ENCODE results near the gene ICA1. TPM values are rescaled to one million over a fixed set of nuclear protein-coding genes. Genes with fewer than 3 reads are reported as not detected.
"Not testable (repeated sequence)": the region's sequence is repeated elsewhere in the genome, so short reads cannot be mapped to it uniquely, and the experiment has no call there.

ICA1 gene
- total RNA-seq, 1 donor from 2014 or later: 14.9 TPM

DNA sequence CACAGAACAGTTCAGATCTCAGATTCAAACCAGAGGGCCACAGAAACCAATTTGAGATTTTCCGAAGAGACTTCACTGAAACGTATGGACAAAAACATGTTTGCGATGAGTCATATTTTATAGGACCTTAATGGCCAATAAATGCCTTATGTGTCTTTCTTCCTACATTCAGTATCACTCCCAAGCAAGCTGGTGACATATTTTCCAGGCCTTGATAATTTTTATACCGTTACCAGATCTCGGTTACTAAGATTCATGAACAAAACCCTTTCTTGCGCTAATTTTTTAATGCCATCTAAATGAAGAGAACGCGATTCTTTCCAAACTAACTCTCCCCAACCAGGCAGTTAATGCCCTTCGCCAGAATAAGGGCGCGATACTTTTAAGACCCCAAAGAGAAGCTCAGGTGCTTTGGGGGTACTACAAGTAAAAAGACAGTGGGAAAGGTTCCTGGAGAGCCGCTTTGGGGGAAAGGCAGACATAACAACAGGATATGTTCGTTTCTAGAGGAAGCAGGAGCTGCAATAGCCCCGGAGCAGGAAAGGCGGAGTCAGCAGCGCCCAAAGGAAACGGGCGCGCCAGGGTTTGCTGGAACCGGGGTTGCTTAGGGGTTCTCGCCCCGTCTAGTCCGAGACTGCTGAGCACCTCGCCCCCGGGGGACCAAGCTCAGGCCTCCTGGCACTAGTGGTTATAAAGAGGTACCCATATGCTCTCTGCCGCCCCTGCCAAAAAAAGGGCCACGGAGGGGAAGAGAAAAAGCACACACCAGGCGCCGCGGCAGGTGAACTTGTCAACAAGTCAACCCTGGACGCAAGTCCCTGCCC lies 884 bp downstream of the ICA1 start:
- DNase-seq: no peak

DNA sequence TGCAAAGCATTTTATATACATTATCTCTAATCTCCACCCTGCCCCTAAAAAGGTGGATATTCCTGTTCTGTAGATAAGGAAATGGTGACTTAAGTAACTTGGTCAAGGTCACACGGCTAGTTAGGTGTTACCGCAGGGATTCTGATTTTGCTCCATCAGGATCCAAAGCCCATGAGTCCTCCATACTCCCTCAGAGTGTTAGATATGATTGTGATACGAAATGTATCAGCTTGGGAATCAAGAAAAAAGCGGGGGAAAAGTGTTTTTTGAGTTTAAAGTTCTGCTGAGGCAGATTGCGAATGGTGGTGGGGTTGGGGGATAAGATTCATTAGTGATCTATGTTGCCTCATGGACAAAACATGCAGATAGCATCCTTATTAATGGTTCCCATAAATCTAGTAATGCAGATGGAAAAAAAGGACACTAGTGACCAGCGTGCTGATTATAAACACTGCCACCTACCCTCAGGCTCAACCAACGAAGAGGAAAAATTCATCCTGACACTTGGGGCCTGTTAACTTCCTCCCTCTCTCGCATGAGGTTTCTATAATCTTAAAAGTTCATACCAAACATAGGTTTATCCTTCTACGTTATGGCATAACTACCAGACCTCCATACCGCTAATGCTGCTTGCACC lies 2.3 kb downstream of the ICA1 start:
- no peak for DNase-seq

DNA sequence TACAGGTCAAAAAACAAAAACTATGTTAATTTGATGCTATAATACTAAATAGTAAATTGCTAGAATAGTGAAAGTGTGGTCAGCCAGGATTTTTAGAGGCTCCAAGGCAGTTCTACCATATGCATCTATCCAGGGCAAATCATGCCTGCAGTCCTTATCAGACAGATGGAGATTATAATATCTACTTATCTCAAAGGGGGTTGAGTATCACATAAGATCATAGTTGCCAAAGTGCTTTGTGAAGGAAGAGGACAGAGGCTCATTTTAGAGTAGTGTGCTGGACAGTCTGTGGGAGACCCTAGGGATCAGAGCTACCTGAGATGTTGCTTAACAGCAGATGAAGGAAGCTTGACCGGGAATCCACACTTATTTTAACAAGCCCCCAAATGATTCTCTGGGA lies 3.2 kb downstream of the ICA1 start:
- DNase-seq: no peak

DNA sequence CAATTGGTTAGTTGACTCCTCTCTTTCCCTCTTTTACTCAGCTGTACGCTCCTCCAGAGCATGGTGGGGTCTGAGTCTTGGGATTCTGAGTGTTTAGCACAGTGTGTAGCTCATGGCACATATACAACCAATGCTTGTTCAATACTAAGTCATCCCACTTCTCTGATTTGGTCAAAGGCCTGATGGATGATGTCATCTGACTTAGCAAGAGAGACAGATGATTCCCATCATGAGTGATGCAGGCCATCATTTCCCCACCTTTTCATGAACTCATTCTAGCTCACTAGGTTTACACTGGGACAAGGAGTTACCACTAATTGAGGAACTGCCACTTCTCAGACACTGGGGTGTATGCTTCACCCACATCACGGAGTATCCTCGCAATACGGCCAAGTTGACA lies 3.8 kb downstream of the ICA1 start:
- no peak for DNase-seq

DNA sequence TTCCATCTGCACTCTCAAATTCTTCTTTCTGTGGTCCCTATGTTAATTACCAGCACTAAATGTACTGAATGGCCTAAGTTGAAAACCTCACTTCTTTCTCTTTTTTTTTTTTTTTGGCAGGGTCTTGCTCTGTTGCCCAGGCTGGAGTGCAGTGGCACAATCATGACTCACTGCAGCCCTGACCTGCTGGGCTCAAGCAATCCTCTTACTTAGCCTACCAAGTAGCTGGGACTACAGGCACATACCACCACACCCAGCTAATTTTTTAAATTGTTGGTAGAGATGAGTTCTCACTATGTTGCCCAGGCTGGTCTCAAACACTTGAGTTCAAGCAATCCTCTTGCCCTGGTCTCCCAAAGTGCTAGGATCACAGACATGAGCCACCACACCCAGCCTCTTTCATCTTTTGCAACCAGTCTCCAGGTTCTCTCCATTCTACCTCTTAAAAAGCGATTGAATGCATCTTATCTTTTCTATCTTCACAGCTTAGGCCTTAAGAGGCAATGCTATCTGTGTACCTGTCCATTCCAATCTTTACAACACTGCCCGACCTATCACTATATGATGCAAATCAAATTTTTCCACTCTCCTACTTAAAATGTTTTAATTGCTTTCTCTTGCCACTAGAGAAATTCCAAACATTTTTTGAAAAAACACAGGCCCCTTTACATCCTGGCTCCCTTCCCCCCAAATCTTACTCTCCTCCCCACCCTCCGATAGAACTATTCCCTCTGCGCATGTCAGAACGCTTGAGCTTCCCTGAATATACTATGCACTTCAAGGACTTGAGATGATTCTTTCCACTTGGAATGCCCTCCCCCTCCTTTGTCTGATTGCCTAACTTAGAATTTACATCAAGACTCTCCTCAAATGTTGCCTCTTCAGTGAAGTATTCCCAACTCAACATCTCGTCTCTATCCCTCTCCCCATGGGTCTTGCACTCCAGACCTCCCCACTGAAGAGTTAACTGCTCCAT lies 6.0 kb downstream of the ICA1 start:
- no peak for DNase-seq

DNA sequence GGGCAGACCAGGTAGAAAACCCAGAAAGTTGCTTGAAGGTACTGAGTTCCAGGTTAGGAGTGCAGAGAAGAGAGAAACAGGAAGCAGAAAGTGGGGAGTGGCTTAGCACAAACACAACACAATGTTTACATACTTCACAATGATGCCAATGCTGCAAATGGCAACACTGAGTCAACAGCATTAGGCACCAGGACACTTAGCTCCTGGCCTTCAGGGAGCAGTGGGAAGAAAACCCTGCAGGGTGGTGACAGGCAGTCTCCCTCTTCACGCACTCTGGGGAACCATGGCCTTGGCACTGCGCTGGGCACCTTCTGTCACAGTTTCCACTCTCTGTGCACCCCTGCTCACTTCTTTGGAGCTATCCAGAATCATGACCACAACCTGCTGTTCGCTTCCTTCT lies 7.3 kb downstream of the ICA1 start:
- DNase-seq: no peak

DNA sequence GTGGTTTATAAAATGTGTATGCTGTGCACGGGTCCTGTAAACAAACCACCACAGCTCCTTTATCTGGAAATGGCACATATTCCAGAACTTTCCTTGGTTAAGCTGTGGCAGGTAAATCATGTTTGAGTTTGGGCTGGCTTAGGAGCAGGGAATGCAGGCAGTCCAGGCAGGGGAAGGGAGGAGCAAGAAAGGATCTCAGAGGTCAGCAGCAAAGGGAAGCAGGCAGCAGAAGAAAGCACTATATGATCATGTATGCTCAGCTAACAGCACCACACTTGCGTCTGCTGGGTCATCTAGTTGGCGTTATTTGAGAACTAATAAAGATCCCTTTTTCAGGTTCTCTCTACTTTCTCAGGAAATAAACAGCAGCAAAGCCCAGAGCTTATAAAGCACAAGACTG lies 7.8 kb downstream of the ICA1 start:
- DNase-seq: no peak

DNA sequence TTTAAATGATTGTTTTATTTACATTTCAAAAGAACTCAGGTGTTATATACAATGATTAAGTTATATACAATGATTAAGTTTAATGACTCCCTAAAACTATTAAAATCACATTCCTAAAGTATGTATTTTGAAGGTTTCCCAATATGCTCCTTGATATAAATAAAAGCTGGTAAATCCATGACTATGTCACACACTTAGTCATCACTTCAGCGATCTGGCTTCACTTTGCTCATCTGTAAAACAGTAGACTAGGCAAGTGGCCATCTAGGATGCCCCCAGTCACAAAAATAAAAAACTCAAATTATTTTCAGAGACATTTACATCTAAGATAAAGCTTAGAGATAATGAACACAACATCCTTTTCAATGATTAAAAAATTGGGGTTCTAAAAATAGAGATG lies 10.8 kb downstream of the ICA1 start:
- DNase-seq: no peak

DNA sequence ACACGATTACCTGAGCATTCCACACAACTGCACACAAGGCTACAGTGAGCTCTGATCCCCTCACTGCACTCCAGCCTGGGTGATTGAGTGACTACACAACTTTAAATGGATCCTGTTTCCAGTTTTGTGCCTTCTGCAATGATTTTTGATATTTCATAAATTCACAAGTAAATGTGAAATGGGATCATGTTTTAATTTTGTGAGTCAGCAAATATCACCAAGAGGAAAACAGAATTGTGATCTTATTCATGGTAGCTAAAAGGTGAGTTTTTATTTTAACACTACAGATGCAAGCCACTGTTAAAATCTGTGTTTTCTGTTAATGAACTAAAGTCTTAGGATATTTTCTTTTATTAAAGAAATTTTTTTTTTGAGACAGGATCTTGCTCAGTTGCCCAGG lies 11.4 kb downstream of the ICA1 start:
- DNase-seq: no peak

DNA sequence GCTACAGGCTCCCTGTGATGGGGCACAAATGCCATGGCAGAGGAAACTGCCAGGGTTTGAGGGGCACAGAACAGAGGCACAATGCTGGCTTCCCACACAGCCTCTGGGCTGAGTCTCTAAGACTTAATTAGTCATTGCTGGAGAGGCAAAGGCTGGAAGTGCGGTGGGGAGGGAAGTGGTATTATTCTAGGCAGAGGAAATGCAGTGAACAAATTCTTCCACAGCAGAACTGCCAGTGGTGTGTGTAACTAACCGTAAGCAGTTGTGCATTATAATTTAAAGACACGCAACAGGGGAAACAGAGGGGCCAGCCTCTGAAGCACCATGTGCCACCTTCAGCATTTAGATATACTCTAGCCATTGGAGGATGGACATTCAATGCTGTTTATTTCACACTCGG lies 12.8 kb downstream of the ICA1 start:
- DNase-seq: no peak

DNA sequence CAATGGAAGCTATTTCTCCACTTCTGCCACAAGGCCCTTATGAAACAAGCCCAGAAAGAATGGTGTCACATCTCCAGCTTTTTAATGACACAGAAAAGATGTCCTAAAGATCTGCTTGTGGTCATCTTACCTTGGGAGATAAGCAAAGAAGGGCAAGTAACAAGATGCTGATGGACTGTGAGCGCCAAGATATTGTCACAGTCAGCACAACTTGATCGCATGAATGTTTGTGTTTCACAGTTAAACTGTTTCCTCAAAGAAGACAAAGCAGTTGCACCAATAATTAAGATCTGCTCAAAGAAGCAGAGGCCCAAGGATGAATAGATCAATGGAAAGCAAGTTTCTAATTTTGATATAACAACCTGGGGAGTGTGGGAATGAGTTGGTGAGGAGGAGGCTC lies 15.9 kb downstream of the ICA1 start:
- no peak for DNase-seq

DNA sequence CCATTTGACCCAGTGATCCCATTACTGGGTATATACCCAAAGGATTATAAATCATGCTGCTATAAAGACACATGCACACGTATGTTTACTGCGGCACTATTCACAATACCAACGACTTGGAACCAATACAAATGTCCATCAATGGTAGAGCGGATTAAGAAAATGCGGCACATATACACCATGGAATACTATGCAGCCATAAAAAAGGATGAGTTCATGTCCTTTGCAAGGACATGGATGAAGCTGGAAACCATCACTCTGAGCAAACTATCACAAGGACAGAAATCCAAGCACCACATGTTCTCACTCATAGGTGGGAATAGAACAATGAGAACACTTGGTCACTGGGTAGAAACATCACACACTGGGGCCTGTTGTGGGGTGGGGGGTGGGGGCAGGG lies 16.9 kb downstream of the ICA1 start:
- not testable (repeated sequence) for DNase-seq

DNA sequence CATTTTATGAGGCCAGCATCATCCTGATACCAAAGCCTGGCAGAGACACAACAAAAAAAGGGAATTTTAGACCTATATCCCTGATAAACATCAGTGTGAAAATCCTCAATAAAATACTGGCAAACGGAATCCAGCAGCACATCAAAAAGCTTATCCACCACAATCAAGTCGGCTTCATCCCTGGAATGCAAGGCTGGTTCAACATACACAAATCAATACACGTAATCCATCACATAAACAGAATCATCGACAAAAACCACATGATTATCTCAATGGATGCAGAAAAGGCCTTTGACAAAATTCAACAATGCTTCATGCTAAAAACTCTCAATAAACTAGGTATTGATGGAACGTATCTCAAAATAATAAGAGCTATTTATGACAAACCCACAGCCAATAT lies 18.9 kb downstream of the ICA1 start:
- not testable (repeated sequence) for DNase-seq

DNA sequence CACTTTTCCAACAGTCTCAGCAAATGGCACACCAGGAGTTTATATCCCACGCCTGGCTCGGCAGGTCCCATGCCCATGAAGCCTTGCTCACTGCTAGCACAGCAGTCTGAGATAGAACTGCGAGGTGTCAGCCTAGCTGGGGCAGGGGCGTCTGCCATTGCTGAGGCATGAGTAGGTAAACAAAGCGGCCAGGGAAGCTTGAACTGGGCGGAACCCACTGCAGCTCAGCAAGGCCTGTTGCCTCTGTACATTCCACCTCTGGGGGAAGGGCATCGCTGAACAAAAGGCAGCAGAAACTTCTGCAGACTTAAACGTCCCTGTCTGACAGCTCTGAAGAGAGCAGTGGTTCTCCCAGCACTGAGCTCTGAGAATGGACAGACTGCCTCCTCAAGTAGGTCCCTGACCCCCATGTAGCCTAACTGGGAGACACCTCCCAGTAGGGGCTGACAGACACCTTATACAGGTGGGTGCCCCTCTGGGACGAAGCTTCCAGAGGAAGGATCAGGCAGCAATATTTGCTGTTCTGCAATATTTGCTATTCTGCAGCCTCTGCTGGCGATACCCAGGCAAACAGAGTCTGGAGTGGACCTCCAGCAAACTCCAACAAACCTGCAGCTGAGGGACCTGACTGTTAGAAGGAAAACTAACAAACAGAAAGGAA lies 22.1 kb downstream of the ICA1 start:
- not testable (repeated sequence) for DNase-seq

DNA sequence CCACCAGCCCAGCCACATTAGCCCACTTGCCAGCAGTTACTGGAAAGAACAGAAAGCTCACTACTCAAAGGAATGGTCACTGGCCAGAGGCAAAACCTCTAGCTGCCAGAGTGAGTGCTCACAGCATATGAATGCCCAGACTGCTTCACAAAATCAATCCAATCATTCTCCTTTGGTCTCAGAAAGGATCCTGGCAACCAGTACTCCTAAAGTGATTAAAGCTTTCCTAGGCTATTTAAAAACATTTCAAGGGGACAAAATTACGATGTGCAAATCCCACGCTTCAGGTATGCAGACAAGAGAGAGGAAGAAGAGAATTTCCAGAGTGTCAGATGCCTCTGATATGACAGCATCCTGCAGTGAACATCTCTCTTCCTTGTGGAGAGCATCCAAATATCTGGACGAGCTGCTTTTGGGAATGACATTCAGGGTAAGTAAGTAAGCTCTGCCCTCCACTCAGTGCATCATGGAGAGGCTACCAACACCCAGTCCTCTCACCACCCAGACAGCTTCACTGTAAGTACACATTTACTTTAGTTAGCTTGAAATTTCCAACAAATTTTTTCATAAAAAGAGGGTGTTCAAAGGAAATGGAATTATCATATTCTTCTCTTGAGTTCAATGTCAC lies 25.1 kb downstream of the ICA1 start:
- DNase-seq: no peak

DNA sequence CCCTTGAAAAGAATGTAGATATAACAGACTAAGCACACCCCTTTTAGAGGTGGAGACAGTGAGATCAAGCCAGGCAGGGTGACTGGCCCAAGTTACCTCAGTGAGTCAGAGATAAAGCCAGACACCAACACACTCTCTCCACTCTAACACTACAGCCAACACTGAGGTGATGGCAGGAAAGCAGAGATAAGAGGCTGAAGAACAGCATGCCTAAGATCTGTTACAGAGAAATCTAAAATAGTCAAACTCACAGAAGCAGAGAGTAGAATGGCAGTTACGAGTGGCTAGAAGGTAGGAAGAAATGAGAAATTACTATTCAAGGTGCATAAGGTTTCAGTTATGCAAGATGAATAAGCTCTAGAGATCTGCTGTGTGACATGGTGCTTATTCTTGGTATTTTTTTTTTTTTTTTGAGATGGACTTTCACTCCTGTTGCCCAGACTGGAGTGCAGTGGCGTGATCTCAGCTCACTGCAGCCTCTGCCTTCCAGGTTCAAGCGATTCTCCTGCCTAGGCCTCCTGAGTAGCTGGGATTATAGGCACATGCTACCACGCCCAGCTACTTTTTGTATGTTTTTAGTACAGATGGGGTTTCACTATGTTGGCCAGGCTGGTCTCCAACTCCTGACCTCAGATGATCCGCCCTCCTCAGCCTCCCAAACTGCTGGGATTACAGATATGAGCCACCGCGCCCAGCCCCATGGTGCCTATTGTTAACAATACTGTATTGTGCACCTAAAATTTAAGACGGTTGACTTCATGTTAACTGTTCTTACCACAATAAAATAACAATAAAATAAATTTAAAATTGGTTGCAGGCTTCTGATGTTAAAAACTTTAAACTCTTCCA lies 28.7 kb downstream of the ICA1 start:
- no peak for DNase-seq

DNA sequence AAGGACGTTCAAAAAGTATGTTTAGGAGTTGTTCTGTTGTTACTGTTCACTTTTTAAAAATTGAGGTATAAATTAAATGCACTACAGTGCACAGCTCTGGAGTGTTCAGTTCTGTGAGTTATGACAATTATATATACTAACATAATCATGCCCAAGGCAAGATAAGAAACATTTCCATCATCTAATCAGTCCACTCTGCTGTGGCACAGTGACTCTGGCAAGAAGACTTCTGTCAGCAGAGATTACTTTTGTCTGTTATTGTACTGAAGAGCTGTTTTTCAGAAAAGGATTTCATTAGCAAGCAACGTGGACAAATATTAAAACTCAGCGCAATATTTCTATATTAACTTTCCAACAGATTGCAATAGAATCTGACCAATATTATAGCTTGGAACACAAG lies 32.0 kb downstream of the ICA1 start:
- DNase-seq: no peak

DNA sequence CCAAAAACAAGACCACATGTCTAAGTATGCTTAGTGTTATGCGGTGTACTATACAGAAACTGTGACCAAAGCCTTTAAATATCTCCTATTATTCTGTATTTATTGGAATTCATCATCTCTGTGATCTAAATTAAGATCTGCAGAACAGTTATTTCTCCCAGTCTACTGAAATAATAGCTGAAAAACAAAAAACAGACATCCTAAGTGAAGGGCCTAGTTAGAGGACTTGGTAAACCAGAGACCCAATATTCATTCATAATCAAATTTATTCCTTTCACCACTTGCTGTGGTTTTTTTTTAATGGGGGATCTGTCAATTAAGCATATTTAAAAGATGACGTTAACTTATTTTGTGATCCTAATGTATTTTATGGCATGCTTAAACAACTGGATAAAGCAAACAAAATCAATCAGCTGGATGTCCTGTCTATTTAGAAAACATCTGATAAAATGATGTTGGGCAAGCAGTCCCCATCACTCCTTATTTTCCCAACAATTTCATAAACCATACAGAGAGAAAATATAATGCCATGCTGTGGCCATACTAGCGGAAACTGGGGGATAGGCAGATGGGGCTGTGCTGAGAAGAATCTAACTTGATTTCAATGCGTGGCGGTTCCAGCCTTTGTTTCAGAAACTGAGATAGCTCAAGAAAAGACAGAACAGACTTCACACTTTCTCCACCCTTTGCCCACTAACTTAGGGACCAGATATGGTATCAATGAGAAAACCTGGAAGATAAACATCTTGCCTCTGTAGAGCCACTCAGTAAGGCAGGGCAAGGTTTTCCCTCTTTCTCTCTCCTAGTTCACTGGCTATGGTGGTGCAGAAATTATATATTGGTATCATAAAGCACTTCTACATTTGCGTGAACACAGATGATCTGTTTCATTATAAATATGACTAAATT lies 32.9 kb downstream of the ICA1 start:
- DNase-seq: no peak

DNA sequence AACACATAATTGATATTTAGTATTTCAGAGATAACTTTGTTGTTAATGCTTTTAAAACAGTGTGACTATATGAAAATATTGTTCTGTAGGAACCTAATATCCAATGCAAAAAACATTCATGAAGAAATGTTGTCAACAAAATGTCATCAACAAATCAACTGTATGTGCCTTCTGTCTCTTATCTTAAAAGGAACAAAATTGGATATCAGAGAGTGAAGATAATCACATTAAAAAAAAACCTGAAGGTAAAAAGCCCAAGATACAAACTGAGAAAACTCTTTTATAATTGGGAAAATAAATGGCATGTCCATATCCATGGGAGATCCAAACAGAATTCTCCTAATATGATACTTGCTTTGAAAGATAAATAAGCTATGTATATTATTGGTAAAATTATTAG lies 33.9 kb downstream of the ICA1 start:
- no peak for DNase-seq

DNA sequence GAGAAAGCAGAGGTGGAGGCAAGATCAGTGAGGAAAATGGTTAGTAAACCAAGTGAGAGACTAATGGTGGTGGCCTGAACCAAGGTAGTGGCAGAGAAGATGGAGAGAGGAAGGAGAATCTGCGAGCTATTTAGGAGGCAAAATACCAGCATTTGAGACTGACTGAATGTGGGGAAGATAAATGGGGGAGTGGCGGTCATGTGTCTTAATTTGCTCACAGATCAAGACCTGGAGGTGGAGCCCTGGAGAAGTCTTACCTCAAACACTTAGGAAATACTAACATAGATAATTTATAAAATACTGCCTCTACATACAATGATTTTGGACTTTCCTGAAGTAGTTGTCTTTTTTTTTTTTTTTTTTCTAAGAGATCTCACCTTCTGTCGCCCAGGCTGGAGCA lies 34.7 kb downstream of the ICA1 start:
- no peak for DNase-seq

All from skin of body (tissue), 2 donors.